ENCODE results near the gene KBTBD13.
"Not testable (repeated sequence)": the region's sequence is repeated elsewhere in the genome, so short reads cannot be mapped to it uniquely, and the experiment has no call there.

The KBTBD13 gene

GRCh38 chr15:65087411-65087810 lies 10.9 kb downstream of the KBTBD13 start:
- TF ChIP-seq POLR2A (IDR thresholded peaks at IDR 0.05; ENCODE audit: low read depth, low read length), result no peak
- TF ChIP-seq TAF1 (IDR thresholded peaks at IDR 0.05; ENCODE audit: low read depth, low read length), result no peak
- TF ChIP-seq POU2F2 (IDR thresholded peaks at IDR 0.05; ENCODE audit: low read depth, low read length), result no peak
- TF ChIP-seq PAX5 (IDR thresholded peaks at IDR 0.05; ENCODE audit: insufficient read depth, low read length, severe bottlenecking), result no peak
- no peak for TF ChIP-seq POLR2AphosphoS5 (IDR thresholded peaks at IDR 0.05; ENCODE audit: low read depth, low read length)
- TF ChIP-seq SPI1 (IDR thresholded peaks at IDR 0.05; ENCODE audit: low read depth, low read length), result no peak
- no peak for DNase-seq (ENCODE audit: insufficient read length, low spot score)
- FAIRE-seq, result no peak

DNA sequence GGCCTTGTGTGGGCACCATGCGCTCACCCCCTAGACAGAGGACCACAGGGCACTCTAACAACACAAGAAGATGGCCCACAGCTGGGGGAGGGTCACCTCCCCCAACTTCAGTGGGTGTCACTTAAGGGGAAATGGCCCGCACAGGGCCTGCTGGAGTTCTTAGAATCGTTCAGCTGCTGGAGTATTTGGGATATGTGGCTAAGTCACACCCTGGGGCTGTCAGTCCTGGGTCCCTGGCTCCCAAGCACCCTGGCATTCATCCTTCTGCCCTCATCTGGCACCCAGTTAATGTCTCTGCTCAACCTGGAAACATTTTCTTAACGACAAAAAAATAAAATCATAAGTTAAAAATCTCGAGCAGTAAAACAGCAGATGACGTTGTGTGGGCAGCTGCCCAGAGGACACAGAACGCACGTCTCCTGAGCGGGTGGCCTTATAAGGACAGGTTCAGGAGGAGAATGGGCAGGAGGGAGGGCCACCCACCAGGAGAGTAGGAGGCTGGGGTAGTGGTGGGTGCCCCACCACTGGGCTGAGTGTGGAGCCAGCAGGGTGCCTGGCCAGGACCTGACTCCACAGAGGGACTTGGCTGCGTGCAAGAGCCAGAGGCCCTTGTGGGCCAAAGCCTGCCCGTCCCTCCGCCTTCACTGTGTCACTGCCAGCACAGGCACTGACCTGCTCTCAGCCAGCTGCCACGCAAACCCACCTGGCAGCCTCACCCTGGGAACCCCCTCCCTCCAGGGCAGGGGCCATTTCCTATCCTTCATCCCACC lies 11.5 kb downstream of the KBTBD13 start:
- TF ChIP-seq PAX5 (IDR thresholded peaks at IDR 0.05; ENCODE audit: insufficient read depth, low read length, severe bottlenecking) (no peak), TAF1 (IDR thresholded peaks at IDR 0.05; ENCODE audit: low read depth, low read length) (no peak), POLR2A (IDR thresholded peaks at IDR 0.05; ENCODE audit: low read depth, low read length) (no peak), POU2F2 (IDR thresholded peaks at IDR 0.05; ENCODE audit: low read depth, low read length) (no peak), SPI1 (IDR thresholded peaks at IDR 0.05; ENCODE audit: low read depth, low read length) (no peak), POLR2AphosphoS5 (IDR thresholded peaks at IDR 0.05; ENCODE audit: low read depth, low read length) (no peak)
- DNase-seq (ENCODE audit: insufficient read length, low spot score), result no peak

DNA sequence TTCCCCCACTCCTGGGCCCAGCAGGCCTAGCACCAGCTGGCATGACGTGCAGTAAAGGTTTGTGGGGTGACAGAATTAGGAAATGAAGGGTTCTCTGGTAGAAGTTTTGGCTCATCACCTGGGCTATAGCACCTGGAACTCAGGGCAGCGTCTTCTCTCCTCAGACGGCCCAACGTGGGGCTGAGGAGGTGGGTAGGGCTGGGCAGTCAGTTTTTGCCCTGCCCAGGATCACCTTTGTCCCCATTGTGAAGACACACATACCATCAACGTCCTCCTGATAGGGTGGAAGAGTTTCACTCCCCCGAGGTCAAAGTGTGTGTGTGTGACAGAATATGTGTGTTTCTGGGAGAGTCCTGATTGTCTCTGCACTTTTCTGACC lies 12.1 kb downstream of the KBTBD13 start:
- TF ChIP-seq SPI1 (IDR thresholded peaks at IDR 0.05; ENCODE audit: low read depth, low read length) (no peak), TAF1 (IDR thresholded peaks at IDR 0.05; ENCODE audit: low read depth, low read length) (no peak), PAX5 (IDR thresholded peaks at IDR 0.05; ENCODE audit: insufficient read depth, low read length, severe bottlenecking) (no peak), POLR2AphosphoS5 (IDR thresholded peaks at IDR 0.05; ENCODE audit: low read depth, low read length) (no peak), POU2F2 (IDR thresholded peaks at IDR 0.05; ENCODE audit: low read depth, low read length) (no peak), POLR2A (IDR thresholded peaks at IDR 0.05; ENCODE audit: low read depth, low read length) (no peak)
- no peak for DNase-seq (ENCODE audit: insufficient read length, low spot score)
- FAIRE-seq, result peak; percentile 35

More for the DNA sequence above, 11.5 kb downstream of the KBTBD13 start:
- FAIRE-seq, result no peak

GRCh38 chr15:65089206-65089824 lies 12.8 kb downstream of the KBTBD13 start:
- TF ChIP-seq TAF1 (IDR thresholded peaks at IDR 0.05; ENCODE audit: low read depth, low read length) (no peak), SPI1 (IDR thresholded peaks at IDR 0.05; ENCODE audit: low read depth, low read length) (no peak), POU2F2 (IDR thresholded peaks at IDR 0.05; ENCODE audit: low read depth, low read length) (no peak), POLR2AphosphoS5 (IDR thresholded peaks at IDR 0.05; ENCODE audit: low read depth, low read length) (no peak), POLR2A (IDR thresholded peaks at IDR 0.05; ENCODE audit: low read depth, low read length) (no peak), PAX5 (IDR thresholded peaks at IDR 0.05; ENCODE audit: insufficient read depth, low read length, severe bottlenecking) (no peak)
- DNase-seq (ENCODE audit: insufficient read length, low spot score) (no peak), FAIRE-seq (no peak)

GRCh38 chr15:65091946-65092770 lies 15.6 kb downstream of the KBTBD13 start:
- DNase-seq (ENCODE audit: insufficient read length, low spot score), result no peak
- TF ChIP-seq POLR2AphosphoS5 (IDR thresholded peaks at IDR 0.05; ENCODE audit: low read depth, low read length), result no peak
- no peak for TF ChIP-seq TAF1 (IDR thresholded peaks at IDR 0.05; ENCODE audit: low read depth, low read length)
- TF ChIP-seq POLR2A (IDR thresholded peaks at IDR 0.05; ENCODE audit: low read depth, low read length), result no peak
- no peak for TF ChIP-seq PAX5 (IDR thresholded peaks at IDR 0.05; ENCODE audit: insufficient read depth, low read length, severe bottlenecking)
- TF ChIP-seq POU2F2 (IDR thresholded peaks at IDR 0.05; ENCODE audit: low read depth, low read length), result no peak
- TF ChIP-seq SPI1 (IDR thresholded peaks at IDR 0.05; ENCODE audit: low read depth, low read length), result no peak
- FAIRE-seq, result no peak

GRCh38 chr15:65092911-65093792 lies 16.6 kb downstream of the KBTBD13 start:
- no peak for FAIRE-seq
- no peak for DNase-seq (ENCODE audit: insufficient read length, low spot score)

DNA sequence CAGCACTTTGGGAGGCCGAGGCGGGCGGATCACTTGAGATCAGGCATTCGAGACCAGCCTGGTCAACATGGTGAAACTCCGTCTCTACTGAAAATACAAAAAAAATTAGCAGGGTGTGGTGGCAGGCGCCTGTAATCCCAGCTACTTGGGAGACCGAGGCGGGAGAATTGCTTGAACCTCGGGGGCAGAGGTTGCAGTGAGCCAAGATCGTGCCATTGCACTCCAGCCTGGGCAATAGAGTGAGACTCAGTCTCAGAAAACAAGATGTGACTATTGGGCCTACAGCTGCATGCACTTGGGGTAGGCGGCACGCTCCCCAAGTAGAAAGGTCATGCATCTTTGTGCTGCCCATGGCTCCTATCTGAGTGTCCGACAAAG lies 17.2 kb downstream of the KBTBD13 start:
- not testable (repeated sequence) for FAIRE-seq; DNase-seq (ENCODE audit: insufficient read length, low spot score)

More at GRCh38 chr15:65092911-65093792, 16.6 kb downstream of the KBTBD13 start:
- TF ChIP-seq SPI1 (IDR thresholded peaks at IDR 0.05; ENCODE audit: low read depth, low read length) (no peak), POU2F2 (IDR thresholded peaks at IDR 0.05; ENCODE audit: low read depth, low read length) (no peak), TAF1 (IDR thresholded peaks at IDR 0.05; ENCODE audit: low read depth, low read length) (no peak), POLR2A (IDR thresholded peaks at IDR 0.05; ENCODE audit: low read depth, low read length) (no peak), PAX5 (IDR thresholded peaks at IDR 0.05; ENCODE audit: insufficient read depth, low read length, severe bottlenecking) (no peak), POLR2AphosphoS5 (IDR thresholded peaks at IDR 0.05; ENCODE audit: low read depth, low read length) (no peak)

DNA sequence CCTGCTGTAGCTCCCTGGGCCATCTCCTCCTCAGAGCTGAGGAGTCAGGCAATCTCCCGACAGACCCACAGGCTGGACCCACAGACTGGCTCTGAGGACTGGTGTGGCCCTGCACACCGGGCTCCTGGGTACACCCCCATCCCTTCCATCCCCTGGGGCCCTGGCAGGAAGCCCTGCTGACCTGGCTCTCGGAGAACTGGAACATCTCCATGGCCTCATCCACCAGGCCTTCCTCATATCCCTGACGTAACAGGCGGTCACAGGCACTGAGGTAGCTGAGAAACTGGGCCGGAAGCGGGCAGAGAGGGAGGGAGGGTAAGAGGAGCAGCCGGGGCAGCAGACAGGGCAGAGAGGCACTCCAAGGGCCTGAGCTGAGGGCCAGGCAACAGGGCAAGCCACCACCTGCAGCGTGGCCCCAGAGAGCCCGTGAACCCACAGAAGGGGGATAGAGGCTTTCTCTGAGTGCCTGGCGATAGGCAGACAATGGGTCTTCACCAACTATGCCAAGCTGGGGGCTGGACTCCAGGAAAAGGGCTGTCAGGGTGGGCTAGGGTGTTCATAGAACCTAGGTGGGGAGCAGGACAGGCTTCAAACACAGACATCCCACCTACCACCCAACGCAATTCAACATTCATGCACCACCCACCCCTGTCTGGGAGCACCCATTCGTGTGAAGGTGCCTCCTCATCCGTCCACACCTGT lies 17.9 kb downstream of the KBTBD13 start:
- FAIRE-seq (no peak), DNase-seq (ENCODE audit: insufficient read length, low spot score) (no peak)
- TF ChIP-seq SPI1 (IDR thresholded peaks at IDR 0.05; ENCODE audit: low read depth, low read length) (no peak), POU2F2 (IDR thresholded peaks at IDR 0.05; ENCODE audit: low read depth, low read length) (no peak), PAX5 (IDR thresholded peaks at IDR 0.05; ENCODE audit: insufficient read depth, low read length, severe bottlenecking) (no peak), TAF1 (IDR thresholded peaks at IDR 0.05; ENCODE audit: low read depth, low read length) (no peak), POLR2AphosphoS5 (IDR thresholded peaks at IDR 0.05; ENCODE audit: low read depth, low read length) (no peak), POLR2A (IDR thresholded peaks at IDR 0.05; ENCODE audit: low read depth, low read length) (no peak)

Measured in GM12891 (cell line).